ENCODE measurements around the gene CDC42BPA. TPM values are rescaled to one million over a fixed set of nuclear protein-coding genes. Genes with fewer than 3 reads are reported as not detected.
A peak's percentile ranks its signal among the peaks of the same experiment; 100 is the strongest.
"Not testable (repeated sequence)": the region's sequence is repeated elsewhere in the genome, so short reads cannot be mapped to it uniquely, and the experiment has no call there.

CDC42BPA gene
- total and polyA plus RNA-seq, 4 experiments from 2014 or later: 0.49 to 0.72 TPM; not detected in 2

- H3K4me3 Mint-ChIP-seq; H3K27me3 Mint-ChIP-seq; POLR2A ChIA-PET (ENCODE audit: partially characterized antibody); H3K27ac Mint-ChIP-seq; H3K4me3 ChIP-seq (ENCODE audit: low read length in 2 of 2); H3K4me1 ChIP-seq (ENCODE audit: insufficient read depth, low read length); DNase-seq; H3K9me3 Mint-ChIP-seq; H3K9me3 ChIP-seq (ENCODE audit: control insufficient read depth in 1 of 2, low read length in 2 of 2); intact Hi-C loops (cut with micrococcal nuclease); H3K36me3 ChIP-seq (ENCODE audit: insufficient read depth, low read length); H3K27me3 ChIP-seq (ENCODE audit: insufficient read depth, low read length); H3K27ac ChIP-seq (ENCODE audit: low read depth, low read length); CTCF ChIA-PET (ENCODE audit: partially characterized antibody): not testable (repeated sequence)
- Mint-ChIP-seq H3K4me1 (peaks cover 16 to 39% (median 36%) of the 10 kb centered on the region in 4 donors), H3K36me3 (peaks cover 21 to 32% of the 10 kb centered on the region in 2 donors)
Measured at GRCh38 chr1:226955857-226956256, 362.4 kb downstream of the CDC42BPA start.

- peaks cover 22 to 32% of the 10 kb centered on the region in 2 donors for H3K36me3 Mint-ChIP-seq
- Histone ChIP-seq H3K4me1 (ENCODE audit: insufficient read depth, low read length) (peaks cover 7% of the 10 kb centered on the region), H3K9me3 (ENCODE audit: control insufficient read depth in 1 of 2, low read length in 2 of 2) (no peaks in the 10 kb centered on the region), H3K4me3 (ENCODE audit: low read length in 2 of 2) (no peak overlapping the region), H3K27ac (ENCODE audit: low read depth, low read length) (no peak overlapping the region), H3K36me3 (ENCODE audit: insufficient read depth, low read length) (no peaks in the 10 kb centered on the region), H3K27me3 (ENCODE audit: insufficient read depth, low read length) (no peaks in the 10 kb centered on the region)
- intact Hi-C loops (cut with micrococcal nuclease): no loop called here
- H3K27me3 Mint-ChIP-seq: no peaks in the 10 kb centered on the region
- H3K4me1 Mint-ChIP-seq: peaks cover 16 to 41% (median 35%) of the 10 kb centered on the region in 4 donors
- ChIA-PET CTCF (ENCODE audit: partially characterized antibody) (no interaction called here), POLR2A (ENCODE audit: partially characterized antibody) (no interaction called here)
- peak overlapping the region in 1 of 7 donors; percentile 29 for H3K27ac Mint-ChIP-seq
- DNase-seq: no peak
- H3K4me3 Mint-ChIP-seq: no peak overlapping the region
- H3K9me3 Mint-ChIP-seq: peaks cover 0 to 1% (median 0%) of the 10 kb centered on the region in 8 donors
Measured at GRCh38 chr1:226954777-226955176, 363.5 kb downstream of the CDC42BPA start.

GRCh38 chr1:226954337-226954736, 364.0 kb downstream of the CDC42BPA start:
- DNase-seq: no peak
- Histone ChIP-seq H3K27ac (ENCODE audit: low read depth, low read length) (no peak overlapping the region), H3K4me3 (ENCODE audit: low read length in 2 of 2) (no peak overlapping the region), H3K4me1 (ENCODE audit: insufficient read depth, low read length) (peaks cover 4% of the 10 kb centered on the region), H3K9me3 (ENCODE audit: control insufficient read depth in 1 of 2, low read length in 2 of 2) (no peaks in the 10 kb centered on the region), H3K36me3 (ENCODE audit: insufficient read depth, low read length) (no peaks in the 10 kb centered on the region), H3K27me3 (ENCODE audit: insufficient read depth, low read length) (no peaks in the 10 kb centered on the region)
- no peak overlapping the region for H3K27ac Mint-ChIP-seq
- H3K27me3 Mint-ChIP-seq: no peaks in the 10 kb centered on the region
- peaks cover 13 to 37% (median 31%) of the 10 kb centered on the region in 4 donors for H3K4me1 Mint-ChIP-seq
- CTCF ChIA-PET (ENCODE audit: partially characterized antibody): no interaction called here
- H3K36me3 Mint-ChIP-seq: peaks cover 23 to 32% of the 10 kb centered on the region in 2 donors
- H3K9me3 Mint-ChIP-seq: peaks cover 0 to 1% (median 0%) of the 10 kb centered on the region in 8 donors
- POLR2A ChIA-PET (ENCODE audit: partially characterized antibody): no interaction called here
- intact Hi-C loops (cut with micrococcal nuclease): no loop called here
- H3K4me3 Mint-ChIP-seq: no peak overlapping the region

- peaks cover 23 to 37% of the 10 kb centered on the region in 2 donors for H3K36me3 Mint-ChIP-seq
- intact Hi-C loops (cut with micrococcal nuclease): no loop called here
- CTCF ChIA-PET (ENCODE audit: partially characterized antibody): no interaction called here
- no peak for DNase-seq
- Histone ChIP-seq H3K27me3 (ENCODE audit: insufficient read depth, low read length) (no peaks in the 10 kb centered on the region), H3K4me3 (ENCODE audit: low read length in 2 of 2) (no peak overlapping the region), H3K27ac (ENCODE audit: low read depth, low read length) (no peak overlapping the region), H3K9me3 (ENCODE audit: control insufficient read depth in 1 of 2, low read length in 2 of 2) (no peaks in the 10 kb centered on the region), H3K36me3 (ENCODE audit: insufficient read depth, low read length) (no peaks in the 10 kb centered on the region), H3K4me1 (ENCODE audit: insufficient read depth, low read length) (no peaks in the 10 kb centered on the region)
- peaks cover 0 to 1% (median 0%) of the 10 kb centered on the region in 8 donors for H3K9me3 Mint-ChIP-seq
- peak overlapping the region in 1 of 7 donors; percentile 48 for H3K27ac Mint-ChIP-seq
- no peak overlapping the region for H3K4me3 Mint-ChIP-seq
- POLR2A ChIA-PET (ENCODE audit: partially characterized antibody): no interaction called here
- peaks cover 11 to 37% (median 27%) of the 10 kb centered on the region in 4 donors for H3K4me1 Mint-ChIP-seq
- H3K27me3 Mint-ChIP-seq: no peaks in the 10 kb centered on the region
Measured at GRCh38 chr1:226953175-226953800, 365.0 kb downstream of the CDC42BPA start.

- Mint-ChIP-seq H3K4me3 (no peak overlapping the region), H3K27ac (no peak overlapping the region), H3K4me1 (peaks cover 6 to 34% (median 22%) of the 10 kb centered on the region in 4 donors), H3K36me3 (peaks cover 19 to 28% of the 10 kb centered on the region in 2 donors), H3K27me3 (no peaks in the 10 kb centered on the region), H3K9me3 (peaks cover 0 to 4% (median 0%) of the 10 kb centered on the region in 8 donors)
- no peaks in the 10 kb centered on the region for H3K36me3 ChIP-seq (ENCODE audit: insufficient read depth, low read length)
- H3K4me3 ChIP-seq (ENCODE audit: low read length in 2 of 2): no peak overlapping the region
- no peaks in the 10 kb centered on the region for H3K4me1 ChIP-seq (ENCODE audit: insufficient read depth, low read length)
- H3K9me3 ChIP-seq (ENCODE audit: control insufficient read depth in 1 of 2, low read length in 2 of 2): no peaks in the 10 kb centered on the region
- POLR2A ChIA-PET (ENCODE audit: partially characterized antibody): no interaction called here
- CTCF ChIA-PET (ENCODE audit: partially characterized antibody): no interaction called here
- no peak overlapping the region for H3K27ac ChIP-seq (ENCODE audit: low read depth, low read length)
- no peaks in the 10 kb centered on the region for H3K27me3 ChIP-seq (ENCODE audit: insufficient read depth, low read length)
- DNase-seq: no peak
- intact Hi-C loops (cut with micrococcal nuclease): no loop called here
Measured at GRCh38 chr1:226952118-226952441, 366.2 kb downstream of the CDC42BPA start.

- H3K27ac Mint-ChIP-seq: no peak overlapping the region
- intact Hi-C loops (cut with micrococcal nuclease): no loop called here
- CTCF ChIA-PET (ENCODE audit: partially characterized antibody): interaction anchor here (0.5 kb wide), 1 partner anchor 13 kb away, joined by 3 read pairs; no protein-coding TSS in a partner anchor
- H3K27me3 Mint-ChIP-seq: no peaks in the 10 kb centered on the region
- no peaks in the 10 kb centered on the region for H3K27me3 ChIP-seq (ENCODE audit: insufficient read depth, low read length)
- H3K9me3 ChIP-seq (ENCODE audit: control insufficient read depth in 1 of 2, low read length in 2 of 2): no peaks in the 10 kb centered on the region
- no peaks in the 10 kb centered on the region for H3K36me3 ChIP-seq (ENCODE audit: insufficient read depth, low read length)
- no peak overlapping the region for H3K27ac ChIP-seq (ENCODE audit: low read depth, low read length)
- no peaks in the 10 kb centered on the region for H3K4me1 ChIP-seq (ENCODE audit: insufficient read depth, low read length)
- H3K36me3 Mint-ChIP-seq: peaks cover 19 to 25% of the 10 kb centered on the region in 2 donors
- POLR2A ChIA-PET (ENCODE audit: partially characterized antibody): no interaction called here
- no peak overlapping the region for H3K4me3 ChIP-seq (ENCODE audit: low read length in 2 of 2)
- peaks cover 7 to 40% (median 24%) of the 10 kb centered on the region in 4 donors for H3K4me1 Mint-ChIP-seq
- peaks cover 0 to 4% (median 0%) of the 10 kb centered on the region in 8 donors for H3K9me3 Mint-ChIP-seq
- no peak overlapping the region for H3K4me3 Mint-ChIP-seq
- no peak for DNase-seq
Measured at GRCh38 chr1:226951286-226952117, 366.8 kb downstream of the CDC42BPA start.

- intact Hi-C loops (cut with micrococcal nuclease): no loop called here
- Mint-ChIP-seq H3K27ac (no peak overlapping the region), H3K27me3 (no peaks in the 10 kb centered on the region), H3K4me1 (peaks cover 8 to 46% (median 30%) of the 10 kb centered on the region in 4 donors), H3K36me3 (peaks cover 19 to 25% of the 10 kb centered on the region in 2 donors), H3K9me3 (peaks cover 0 to 4% (median 0%) of the 10 kb centered on the region in 8 donors), H3K4me3 (no peak overlapping the region)
- no peaks in the 10 kb centered on the region for H3K4me1 ChIP-seq (ENCODE audit: insufficient read depth, low read length)
- H3K36me3 ChIP-seq (ENCODE audit: insufficient read depth, low read length): no peaks in the 10 kb centered on the region
- H3K27ac ChIP-seq (ENCODE audit: low read depth, low read length): no peak overlapping the region
- H3K4me3 ChIP-seq (ENCODE audit: low read length in 2 of 2): no peak overlapping the region
- POLR2A ChIA-PET (ENCODE audit: partially characterized antibody): no interaction called here
- CTCF ChIA-PET (ENCODE audit: partially characterized antibody): no interaction called here
- no peaks in the 10 kb centered on the region for H3K9me3 ChIP-seq (ENCODE audit: control insufficient read depth in 1 of 2, low read length in 2 of 2)
- no peaks in the 10 kb centered on the region for H3K27me3 ChIP-seq (ENCODE audit: insufficient read depth, low read length)
- DNase-seq: no peak
Measured at GRCh38 chr1:226950871-226951270, 367.4 kb downstream of the CDC42BPA start.

Data from CD4-positive, alpha-beta memory T cell (primary cell).